T-helper 2 cell treated with Interferon-gamma antibody and Interleukin-4, amounts not matched to agents 5 μg/mL and 100 μg/mL, for 36 hours (primary cell): ENCODE measurements around the gene PIGS.

Experiments used
- DNase-seq: peaks from one replicate; pipeline ENCODE4 v3.0.0; 2021; ENCODE audit warnings: low spot score
- H3K27ac Mint-ChIP-seq: one replicate; pipeline ENCODE4 v1.8.0; 2021; ENCODE audit warnings: mild to moderate bottlenecking, mixed read lengths
- H3K27me3 Mint-ChIP-seq: one replicate; pipeline ENCODE4 v1.8.0; 2021; ENCODE audit warnings: low read depth, mixed read lengths
- H3K36me3 Mint-ChIP-seq: one replicate; pipeline ENCODE4 v1.8.0; 2021; ENCODE audit warnings: low read depth, mixed read lengths
- H3K4me1 Mint-ChIP-seq: one replicate; pipeline ENCODE4 v1.8.0; 2021; ENCODE audit warnings: low read depth, mixed read lengths
- H3K4me3 Mint-ChIP-seq: one replicate; pipeline ENCODE4 v1.8.0; 2022; ENCODE audit warnings: mild to moderate bottlenecking, moderate library complexity, mixed read lengths
- H3K9me3 Mint-ChIP-seq: one replicate; pipeline ENCODE4 v1.8.0; 2021; ENCODE audit warnings: mixed read lengths

PIGS gene

GRCh38 chr17:28537219-28537610, 34.1 kb downstream of the PIGS start:
- no peaks in the 10 kb centered on the region for H3K36me3 Mint-ChIP-seq

DNA sequence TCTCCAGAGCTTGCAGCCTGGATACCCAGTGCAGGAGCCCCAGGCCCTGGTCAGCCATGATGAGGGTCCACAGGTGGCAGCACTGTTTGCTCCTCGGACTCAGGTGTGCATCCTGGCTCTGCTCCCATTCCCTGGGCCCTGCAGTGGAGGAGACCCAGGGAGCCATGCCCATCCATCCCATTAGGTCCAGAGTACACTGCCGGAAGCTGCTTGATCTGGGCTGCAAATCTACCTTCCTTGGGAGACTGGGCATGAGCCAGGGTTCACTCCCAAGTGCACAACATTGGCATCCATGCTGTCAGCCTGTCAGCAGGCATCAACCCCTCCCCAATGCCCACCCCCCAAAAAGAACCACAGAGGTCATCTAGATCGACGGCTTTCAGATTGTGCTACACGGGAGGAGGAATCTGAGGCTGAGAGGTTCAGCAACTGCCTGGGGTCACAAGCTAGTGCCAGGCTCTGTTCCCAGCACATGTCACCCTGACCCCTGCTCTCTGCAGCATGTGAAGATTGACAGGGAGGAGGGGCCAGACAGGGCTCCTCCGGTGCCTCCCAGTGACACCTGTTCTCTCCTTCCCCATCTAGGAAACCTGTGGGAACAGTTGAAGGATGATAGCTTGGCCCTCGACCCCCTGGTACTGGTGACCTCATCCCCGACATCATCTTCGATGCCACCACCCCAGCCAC, 34.6 kb downstream of the PIGS start:
- Mint-ChIP-seq H3K27me3 (no peaks in the 10 kb centered on the region), H3K9me3 (no peaks in the 10 kb centered on the region), H3K4me3 (no peak overlapping the region), H3K27ac (no peak overlapping the region), H3K4me1 (no peaks in the 10 kb centered on the region), H3K36me3 (no peaks in the 10 kb centered on the region)
- no peak for DNase-seq

More at GRCh38 chr17:28537219-28537610, 34.1 kb downstream of the PIGS start:
- no peak overlapping the region for H3K4me3 Mint-ChIP-seq
- H3K27ac Mint-ChIP-seq: no peak overlapping the region
- no peaks in the 10 kb centered on the region for H3K27me3 Mint-ChIP-seq
- H3K4me1 Mint-ChIP-seq: no peaks in the 10 kb centered on the region
- H3K9me3 Mint-ChIP-seq: no peaks in the 10 kb centered on the region
- DNase-seq: no peak

GRCh38 chr17:28534740-28535375, 36.5 kb downstream of the PIGS start:
- H3K4me3 Mint-ChIP-seq: no peak overlapping the region
- H3K9me3 Mint-ChIP-seq: no peaks in the 10 kb centered on the region
- no peak for DNase-seq
- H3K27me3 Mint-ChIP-seq: no peaks in the 10 kb centered on the region
- no peaks in the 10 kb centered on the region for H3K4me1 Mint-ChIP-seq
- no peaks in the 10 kb centered on the region for H3K36me3 Mint-ChIP-seq
- no peak overlapping the region for H3K27ac Mint-ChIP-seq

DNA sequence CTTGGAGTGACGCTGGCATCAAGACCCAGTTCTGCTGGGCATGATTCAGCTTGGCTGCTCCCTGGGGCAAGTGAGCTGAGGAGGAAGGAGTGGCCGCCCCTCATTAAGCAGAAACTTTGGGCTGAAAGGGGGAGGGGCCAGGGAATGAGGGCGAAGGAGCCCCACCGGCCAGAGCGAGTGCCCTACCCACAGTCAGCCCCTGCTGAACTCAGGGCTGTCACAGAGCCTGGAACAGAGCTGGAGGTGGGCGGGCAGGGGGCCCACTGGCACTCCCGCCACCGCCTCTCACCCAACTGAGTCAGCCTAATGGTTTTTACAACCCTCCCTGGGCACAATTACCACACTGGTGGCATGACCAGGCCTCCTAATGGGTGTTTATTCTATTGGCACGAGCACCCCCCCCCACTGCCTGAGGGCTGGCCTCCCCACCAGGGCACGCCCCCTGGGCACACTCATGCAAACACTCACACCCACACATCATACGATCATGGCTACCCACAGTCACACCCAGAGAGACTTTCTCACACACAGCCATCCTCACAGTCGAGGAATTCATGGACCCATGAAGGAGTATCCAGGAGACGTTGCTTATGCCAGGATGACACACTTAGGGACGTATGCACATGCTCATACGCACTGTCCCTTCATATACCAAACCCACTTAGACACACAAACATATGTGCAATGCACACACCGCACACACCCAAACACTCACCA, 38.1 kb downstream of the PIGS start:
- DNase-seq: no peak
- Mint-ChIP-seq H3K4me3 (no peak overlapping the region), H3K27ac (no peak overlapping the region), H3K9me3 (no peaks in the 10 kb centered on the region), H3K27me3 (peaks cover 2% of the 10 kb centered on the region), H3K36me3 (no peaks in the 10 kb centered on the region), H3K4me1 (no peaks in the 10 kb centered on the region)

DNA sequence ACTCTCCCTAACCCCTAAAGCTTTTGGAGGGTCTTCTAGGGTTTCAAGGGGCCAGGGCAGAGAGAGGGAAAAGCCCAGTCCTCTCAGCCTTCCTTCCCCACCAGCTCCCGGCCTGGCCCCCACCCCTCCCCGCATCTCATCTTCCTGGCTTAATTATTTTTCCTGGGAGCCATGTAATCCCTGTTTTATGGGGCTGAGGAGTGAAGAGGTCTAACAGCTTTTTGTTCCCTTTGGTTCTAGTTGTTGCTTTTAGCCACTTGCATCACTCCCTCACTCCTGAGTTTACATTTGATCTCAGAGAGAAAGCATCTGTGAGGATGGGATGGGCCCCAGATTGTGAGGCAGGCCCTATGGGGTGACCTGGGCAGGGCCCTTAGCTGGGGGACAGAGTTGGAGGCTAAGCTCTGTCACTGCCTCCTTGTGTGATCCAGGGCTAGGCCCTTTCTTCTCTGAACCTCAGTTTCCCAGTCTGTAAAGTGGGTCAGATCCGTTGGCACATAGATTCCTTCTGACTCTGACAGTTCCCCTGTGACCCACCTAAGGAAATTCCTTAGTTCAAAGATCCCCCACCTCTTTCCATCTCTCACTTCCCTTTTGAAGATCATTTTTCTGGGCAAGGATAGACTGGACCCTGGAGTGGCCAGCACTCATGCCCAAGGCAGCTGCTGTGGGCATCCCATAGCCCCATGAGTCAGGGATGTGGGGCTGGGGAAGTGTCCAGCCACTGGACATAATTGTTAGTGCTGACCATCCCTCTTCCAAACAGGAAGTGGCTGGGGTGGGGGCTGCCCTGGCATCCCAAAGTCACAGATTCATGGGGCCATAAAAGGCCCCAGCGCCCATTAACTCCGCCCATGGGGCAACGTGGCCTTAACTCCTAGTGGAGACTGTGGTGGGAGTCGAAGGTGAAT, 39.0 kb downstream of the PIGS start:
- H3K4me1 Mint-ChIP-seq: no peaks in the 10 kb centered on the region
- peak overlapping the region; percentile 39 for H3K27ac Mint-ChIP-seq
- no peaks in the 10 kb centered on the region for H3K36me3 Mint-ChIP-seq
- no peak for DNase-seq
- peaks cover 2% of the 10 kb centered on the region for H3K27me3 Mint-ChIP-seq
- no peak overlapping the region for H3K4me3 Mint-ChIP-seq
- no peaks in the 10 kb centered on the region for H3K9me3 Mint-ChIP-seq

DNA sequence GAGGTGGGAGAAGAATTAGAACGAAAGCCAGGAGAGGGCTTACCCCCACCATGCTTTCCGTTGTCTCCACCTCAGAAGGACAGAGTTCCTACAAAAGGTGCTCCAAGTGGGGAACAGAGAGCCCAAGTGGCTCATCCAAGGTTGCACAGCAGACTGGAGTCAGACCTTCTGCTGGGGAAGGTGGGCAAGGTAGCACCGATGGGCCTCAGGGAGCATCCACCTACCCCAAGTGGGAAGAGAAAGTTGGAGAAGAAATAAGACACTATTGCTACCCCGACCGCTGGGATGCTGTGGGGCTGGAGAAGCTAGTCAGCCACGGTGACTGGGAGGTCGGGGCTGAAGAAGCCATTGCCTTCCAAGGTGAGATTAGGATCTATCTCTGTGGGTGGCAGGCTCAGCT, 40.4 kb downstream of the PIGS start:
- H3K27me3 Mint-ChIP-seq: peaks cover 2% of the 10 kb centered on the region
- H3K4me3 Mint-ChIP-seq: no peak overlapping the region
- H3K27ac Mint-ChIP-seq: no peak overlapping the region
- DNase-seq: no peak
- H3K4me1 Mint-ChIP-seq: no peaks in the 10 kb centered on the region
- no peaks in the 10 kb centered on the region for H3K9me3 Mint-ChIP-seq
- H3K36me3 Mint-ChIP-seq: no peaks in the 10 kb centered on the region

GRCh38 chr17:28530250-28530649, 41.1 kb downstream of the PIGS start:
- no peak overlapping the region for H3K27ac Mint-ChIP-seq
- no peak for DNase-seq
- peaks cover 2% of the 10 kb centered on the region for H3K27me3 Mint-ChIP-seq
- H3K4me3 Mint-ChIP-seq: no peak overlapping the region
- no peaks in the 10 kb centered on the region for H3K9me3 Mint-ChIP-seq
- no peaks in the 10 kb centered on the region for H3K4me1 Mint-ChIP-seq
- no peaks in the 10 kb centered on the region for H3K36me3 Mint-ChIP-seq

DNA sequence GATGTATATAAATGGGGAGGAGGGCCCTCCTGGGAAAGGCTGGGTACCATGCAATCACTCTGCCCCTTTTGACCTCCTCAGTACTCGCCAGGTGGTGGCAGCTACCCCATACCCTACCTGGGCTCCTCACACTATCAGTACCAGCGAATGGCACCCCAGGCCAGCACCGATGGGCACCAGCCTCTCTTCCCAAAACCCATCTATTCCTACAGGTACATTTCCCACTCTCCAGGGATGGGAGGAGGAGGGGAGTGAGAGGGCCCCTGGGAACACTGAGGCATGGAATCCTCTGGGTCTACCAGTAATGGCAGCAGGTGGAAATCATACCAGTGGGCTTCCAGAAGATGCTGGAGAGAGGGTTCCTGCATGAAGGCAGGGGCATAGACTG, 42.3 kb downstream of the PIGS start:
- H3K27me3 Mint-ChIP-seq: peaks cover 2% of the 10 kb centered on the region
- no peaks in the 10 kb centered on the region for H3K4me1 Mint-ChIP-seq
- no peaks in the 10 kb centered on the region for H3K9me3 Mint-ChIP-seq
- no peaks in the 10 kb centered on the region for H3K36me3 Mint-ChIP-seq
- H3K27ac Mint-ChIP-seq: no peak overlapping the region
- DNase-seq: no peak
- no peak overlapping the region for H3K4me3 Mint-ChIP-seq

DNA sequence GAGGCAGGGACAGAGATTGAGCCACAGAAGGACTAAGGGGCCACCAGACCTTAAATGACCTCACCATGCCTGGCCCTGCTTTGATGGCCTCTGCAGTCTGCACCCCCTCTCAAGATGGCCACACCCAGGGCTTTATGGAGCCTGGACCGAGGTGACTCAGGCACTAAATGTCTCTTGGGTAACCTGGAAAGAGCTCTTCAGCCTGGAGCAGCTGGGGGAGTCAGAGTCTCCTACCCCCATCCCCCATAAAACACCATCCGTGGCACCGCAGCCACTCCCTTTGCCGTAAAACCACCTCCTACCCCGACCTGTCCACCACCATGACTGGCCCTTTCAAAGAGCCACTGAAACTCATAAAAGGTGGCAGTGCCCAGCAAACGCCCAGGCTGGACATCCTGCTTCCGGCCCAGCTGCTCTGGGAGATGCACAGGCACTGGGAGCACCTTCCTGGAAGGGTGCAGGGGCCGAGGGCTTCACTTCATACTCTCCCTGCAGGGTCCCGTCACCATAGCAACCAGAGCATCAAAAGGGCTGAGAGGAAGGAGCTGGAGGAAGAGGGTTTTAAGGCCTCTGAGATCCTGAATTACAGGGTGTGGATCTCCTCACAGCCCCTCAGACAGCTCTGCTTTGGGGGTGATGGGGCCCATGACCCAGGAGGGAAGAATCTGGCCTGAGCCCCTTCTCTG, 42.9 kb downstream of the PIGS start:
- no peaks in the 10 kb centered on the region for H3K36me3 Mint-ChIP-seq
- DNase-seq: no peak
- H3K4me1 Mint-ChIP-seq: no peaks in the 10 kb centered on the region
- no peak overlapping the region for H3K27ac Mint-ChIP-seq
- H3K4me3 Mint-ChIP-seq: no peak overlapping the region
- H3K27me3 Mint-ChIP-seq: peaks cover 2% of the 10 kb centered on the region
- H3K9me3 Mint-ChIP-seq: no peaks in the 10 kb centered on the region

DNA sequence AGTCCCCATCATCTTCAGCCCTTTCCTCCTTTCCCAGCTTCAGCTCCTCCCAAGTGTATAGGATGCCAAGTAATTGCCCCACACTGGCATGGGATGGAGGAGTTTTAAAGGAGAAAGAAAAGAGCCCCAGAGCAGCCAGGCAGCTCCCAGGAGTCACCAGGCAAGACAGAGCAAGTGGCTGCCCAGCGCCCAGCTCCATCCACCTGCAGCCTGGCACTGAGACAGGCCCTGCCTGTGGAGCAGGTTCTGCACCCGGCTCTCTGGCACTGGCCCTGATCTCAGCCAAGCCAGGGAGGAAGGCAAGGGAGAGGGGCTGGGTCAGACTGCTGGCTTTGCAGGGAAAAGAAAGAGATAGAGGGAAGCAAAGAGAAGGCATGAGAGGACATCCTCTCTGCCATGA, 43.5 kb downstream of the PIGS start:
- H3K27me3 Mint-ChIP-seq: peaks cover 2% of the 10 kb centered on the region
- no peak overlapping the region for H3K4me3 Mint-ChIP-seq
- no peaks in the 10 kb centered on the region for H3K36me3 Mint-ChIP-seq
- no peaks in the 10 kb centered on the region for H3K4me1 Mint-ChIP-seq
- DNase-seq: no peak
- no peak overlapping the region for H3K27ac Mint-ChIP-seq
- no peaks in the 10 kb centered on the region for H3K9me3 Mint-ChIP-seq

- Mint-ChIP-seq H3K36me3 (no peaks in the 10 kb centered on the region), H3K27ac (no peak overlapping the region), H3K9me3 (no peaks in the 10 kb centered on the region), H3K4me1 (no peaks in the 10 kb centered on the region), H3K27me3 (peaks cover 2% of the 10 kb centered on the region), H3K4me3 (no peak overlapping the region)
- no peak for DNase-seq
These were observed 44.1 kb downstream of the PIGS start for GRCh38 chr17:28527181-28527681.

DNA sequence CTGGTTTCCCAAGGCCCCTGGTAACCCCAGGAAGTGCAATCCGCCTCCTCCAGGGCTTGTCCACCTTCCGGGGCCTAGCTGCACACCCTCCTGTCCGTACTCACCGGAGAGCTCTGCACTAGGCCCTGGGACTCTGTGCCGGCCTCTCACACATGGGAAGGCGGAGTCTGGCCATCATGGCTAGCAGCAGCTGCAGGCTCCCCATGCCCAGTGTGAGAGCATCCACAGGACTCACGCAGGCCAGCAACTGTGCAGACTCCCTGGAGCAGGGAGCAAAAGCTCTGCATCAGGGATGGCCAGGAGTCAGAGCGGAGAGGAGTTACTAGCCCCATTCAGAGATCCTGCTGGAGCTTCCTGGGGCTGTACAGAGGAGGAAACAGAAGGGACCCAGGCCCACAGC, 44.9 kb downstream of the PIGS start:
- H3K36me3 Mint-ChIP-seq: no peaks in the 10 kb centered on the region
- H3K27me3 Mint-ChIP-seq: peaks cover 2% of the 10 kb centered on the region
- H3K9me3 Mint-ChIP-seq: no peaks in the 10 kb centered on the region
- H3K27ac Mint-ChIP-seq: no peak overlapping the region
- no peaks in the 10 kb centered on the region for H3K4me1 Mint-ChIP-seq
- H3K4me3 Mint-ChIP-seq: no peak overlapping the region
- no peak for DNase-seq
